HEK293 (cell line): Measurements from ENCODE around the gene RPL19.

Source experiments
- CTCF ChIA-PET: fragments of 350-600 bp; formaldehyde crosslinking; extraction: SDS; loops from one replicate; lab custom pipeline; 2021; ENCODE audit warnings: antibody characterized with exemption; lab: Yijun Ruan, JAX
- POLR2A ChIA-PET: fragments of 300-600 bp; formaldehyde crosslinking; extraction: SDS; loops from one replicate; lab custom pipeline; 2020; ENCODE audit warnings: antibody characterized with exemption, inconsistent platforms; lab: Yijun Ruan, JAX
- H3K27ac ChIP-seq: fragments of 200-500 bp; sonication (Bioruptor generic); 2 replicates; pipeline ENCODE4 v1.5.1; 2014; ENCODE audit warnings: low read depth, low read length, control low read depth, inconsistent platforms; ENCODE audit errors: extremely low read depth
- H3K36me3 ChIP-seq, 2 experiments: fragments of 200-500 bp in 1 of 2; sonication (Bioruptor generic) in 1 of 2; 1 replicate in 1 of 2; 2 replicates in 1 of 2; pipeline ENCODE4 v1.5.1; 2014 to 2017; ENCODE audit warnings: inconsistent platforms in 2 of 2, low read length in 2 of 2; ENCODE audit not compliant: control insufficient read depth in 2 of 2, insufficient read depth in 1 of 2
- H3K4me1 ChIP-seq: fragments of 200-500 bp; sonication (Bioruptor generic); 2 replicates; pipeline ENCODE4 v1.5.1; 2014; ENCODE audit warnings: mild to moderate bottlenecking, low read length, inconsistent platforms; ENCODE audit not compliant: control insufficient read depth, insufficient read depth
- H3K4me3 ChIP-seq: 2 replicates; pipeline ENCODE4 v1.5.1; 2011; ENCODE audit warnings: low read depth, mild to moderate bottlenecking, control low read depth, low read length, moderate library complexity
- H3K9me3 ChIP-seq: fragments of 200-500 bp; sonication (Bioruptor generic); 2 replicates; pipeline ENCODE4 v1.5.1; 2014; ENCODE audit warnings: low read depth, low read length, inconsistent platforms; ENCODE audit not compliant: control insufficient read depth, insufficient read depth
- EGR2 ChIP-seq: fragments of 450-650 bp; formaldehyde crosslinking; IDR thresholded peaks from 2 replicates; pipeline ENCODE4 v1.5.1; 2016; ENCODE audit warnings: low read depth, missing biosample characterization, missing genetic modification characterization
- GLIS2 ChIP-seq: fragments of 450-650 bp; formaldehyde crosslinking; IDR thresholded peaks from 2 replicates; pipeline ENCODE4 v1.5.1; 2016; ENCODE audit warnings: missing biosample characterization, missing genetic modification characterization
- KLF9 ChIP-seq: fragments of 450-650 bp; formaldehyde crosslinking; IDR thresholded peaks from 2 replicates; pipeline ENCODE4 v1.5.1; 2016; ENCODE audit warnings: missing biosample characterization, missing genetic modification characterization, low read depth
- PRDM1 ChIP-seq: fragments of 450-650 bp; formaldehyde crosslinking; IDR thresholded peaks from 2 replicates; pipeline ENCODE4; 2016; ENCODE audit warnings: missing biosample characterization, missing genetic modification characterization
- SCRT2 ChIP-seq: fragments of 450-650 bp; formaldehyde crosslinking; IDR thresholded peaks from 2 replicates; pipeline ENCODE4 v1.5.1; 2016; ENCODE audit warnings: missing biosample characterization, missing genetic modification characterization
- SP7 ChIP-seq: fragments of 450-650 bp; formaldehyde crosslinking; IDR thresholded peaks from 2 replicates; pipeline ENCODE4 v1.5.1; 2016; ENCODE audit warnings: missing biosample characterization, missing genetic modification characterization
- WT1 ChIP-seq: fragments of 450-650 bp; formaldehyde crosslinking; IDR thresholded peaks from 2 replicates; pipeline ENCODE4 v1.5.1; 2016; ENCODE audit warnings: missing biosample characterization, missing genetic modification characterization
- ZEB2 ChIP-seq: fragments of 450-650 bp; formaldehyde crosslinking; IDR thresholded peaks from 2 replicates; pipeline ENCODE4 v1.5.1; 2016; ENCODE audit warnings: missing biosample characterization, missing genetic modification characterization
- ZFP41 ChIP-seq: fragments of 450-650 bp; formaldehyde crosslinking; IDR thresholded peaks from 2 replicates; pipeline ENCODE4 v1.5.1; 2016; ENCODE audit warnings: missing biosample characterization, missing genetic modification characterization, borderline replicate concordance
- ZNF114 ChIP-seq: fragments of 450-650 bp; formaldehyde crosslinking; IDR thresholded peaks from 2 replicates; pipeline ENCODE4 v1.5.0; 2017; ENCODE audit warnings: missing biosample characterization, missing genetic modification characterization
- ZNF133 ChIP-seq: fragments of 450-650 bp; formaldehyde crosslinking; IDR thresholded peaks from 2 replicates; pipeline ENCODE4 v1.5.1; 2016; ENCODE audit warnings: missing biosample characterization, missing genetic modification characterization
- ZNF221 ChIP-seq: fragments of 450-650 bp; formaldehyde crosslinking; IDR thresholded peaks from 2 replicates; pipeline ENCODE4 v1.5.1; 2017; ENCODE audit warnings: missing biosample characterization, missing genetic modification characterization, borderline replicate concordance
- ZNF280D ChIP-seq: fragments of 450-650 bp; formaldehyde crosslinking; IDR thresholded peaks from 2 replicates; pipeline ENCODE4 v1.5.1; 2016; ENCODE audit warnings: missing biosample characterization, missing genetic modification characterization
- ZNF366 ChIP-seq: fragments of 450-650 bp; formaldehyde crosslinking; conservative IDR thresholded peaks from 2 replicates; pipeline ENCODE4 v1.5.1; 2016; ENCODE audit warnings: missing biosample characterization, missing genetic modification characterization
- ZNF426 ChIP-seq: fragments of 450-650 bp; formaldehyde crosslinking; IDR thresholded peaks from 2 replicates; pipeline ENCODE4 v1.5.1; 2017; ENCODE audit warnings: missing biosample characterization, missing genetic modification characterization, mild to moderate bottlenecking, inconsistent platforms, moderate library complexity
- ZNF473 ChIP-seq: fragments of 450-650 bp; formaldehyde crosslinking; IDR thresholded peaks from 2 replicates; pipeline ENCODE4 v1.5.1; 2017; ENCODE audit warnings: missing biosample characterization, missing genetic modification characterization
- ZNF549 ChIP-seq: fragments of 450-650 bp; IDR thresholded peaks from 2 replicates; pipeline ENCODE4 v1.5.1; 2018; ENCODE audit warnings: missing biosample characterization, missing genetic modification characterization, mild to moderate bottlenecking, inconsistent platforms, moderate library complexity
- ZNF596 ChIP-seq: fragments of 450-650 bp; IDR thresholded peaks from 2 replicates; pipeline ENCODE4 v1.5.0; 2018; ENCODE audit warnings: missing biosample characterization, mild to moderate bottlenecking, missing genetic modification characterization, moderate library complexity
- ZNF600 ChIP-seq: fragments of 450-650 bp; formaldehyde crosslinking; IDR thresholded peaks from 2 replicates; pipeline ENCODE4 v1.5.1; 2016; ENCODE audit warnings: missing biosample characterization, missing genetic modification characterization
- ZNF626 ChIP-seq: fragments of 450-650 bp; sonication (Bioruptor Pico); formaldehyde crosslinking; IDR thresholded peaks from 2 replicates; pipeline ENCODE4 v1.5.1; 2018; ENCODE audit warnings: missing biosample characterization, missing genetic modification characterization, inconsistent platforms
- ZNF692 ChIP-seq: fragments of 450-650 bp; formaldehyde crosslinking; IDR thresholded peaks from 2 replicates; pipeline ENCODE4 v1.5.1; 2016; ENCODE audit warnings: missing biosample characterization, missing genetic modification characterization
- ZNF707 ChIP-seq: fragments of 450-650 bp; formaldehyde crosslinking; IDR thresholded peaks from 2 replicates; pipeline ENCODE4 v1.5.1; 2016; ENCODE audit warnings: missing biosample characterization, missing genetic modification characterization
- ZNF76 ChIP-seq: fragments of 450-650 bp; formaldehyde crosslinking; IDR thresholded peaks from 2 replicates; pipeline ENCODE4; 2016; ENCODE audit warnings: low read depth, missing biosample characterization, missing genetic modification characterization, borderline replicate concordance
- ZNF777 ChIP-seq: fragments of 450-650 bp; formaldehyde crosslinking; IDR thresholded peaks from 2 replicates; pipeline ENCODE4 v1.5.1; 2017; ENCODE audit warnings: missing biosample characterization, missing genetic modification characterization, borderline replicate concordance
- ZNF791 ChIP-seq: fragments of 450-650 bp; formaldehyde crosslinking; IDR thresholded peaks from 2 replicates; pipeline ENCODE4 v1.5.1; 2016; ENCODE audit warnings: missing biosample characterization, missing genetic modification characterization
- ZSCAN4 ChIP-seq: fragments of 450-650 bp; formaldehyde crosslinking; IDR thresholded peaks from 2 replicates; pipeline ENCODE4 v1.5.1; 2017; ENCODE audit warnings: missing biosample characterization, missing genetic modification characterization
- ZXDB ChIP-seq: fragments of 450-650 bp; formaldehyde crosslinking; IDR thresholded peaks from 2 replicates; pipeline ENCODE4 v1.5.1; 2016; ENCODE audit warnings: missing biosample characterization, missing genetic modification characterization

The RPL19 gene

GRCh38 chr17:39171933-39172332 lies 28.1 kb upstream of the RPL19 start:
- POLR2A ChIA-PET = no interaction called here
- H3K27ac ChIP-seq = no peak overlapping the region

GRCh38 chr17:39173080-39173479 lies 27.0 kb upstream of the RPL19 start:
- ChIA-PET CTCF (interaction anchor here (0.5 to 6.8 kb wide), 9 partner anchors 9 to 291 kb away, joined by 3 to 183 read pairs (median 5); partner anchors contain the start of genes ARL5C and CACNB1), POLR2A (interaction anchor here (0.7 to 1.7 kb wide), 3 partner anchors 8 to 27 kb away, joined by 3 to 7 read pairs (median 4); partner anchors contain the start of gene RPL19)
- Histone ChIP-seq H3K4me3 (no peak overlapping the region), H3K9me3 (no peaks in the 10 kb centered on the region), H3K27ac (no peak overlapping the region), H3K36me3 (peaks cover 8 to 30% of the 10 kb centered on the region in 2 experiments; a peak in 2 of 3 replicates), H3K4me1 (no peaks in the 10 kb centered on the region)
- no peak for TF ChIP-seq ZNF692
- 0 out of 2 replicates have a peak, but pooled peaks have one; percentile 21 for TF ChIP-seq SCRT2 (tag by site-specific recombination)
- TF ChIP-seq GLIS2 = no peak
- TF ChIP-seq ZNF366 (tag by site-specific recombination) = no peak
- no peak for TF ChIP-seq ZNF473 (tag by site-specific recombination)
- TF ChIP-seq ZNF114 (tag by site-specific recombination) = no peak
- TF ChIP-seq WT1 (tag by site-specific recombination) = no peak
- no peak for TF ChIP-seq ZNF426 (tag by site-specific recombination)
- TF ChIP-seq ZNF221 (tag by site-specific recombination) = no peak
- no peak for TF ChIP-seq EGR2 (tag by site-specific recombination)
- TF ChIP-seq ZNF596 (tag by site-specific recombination) = no peak
- no peak for TF ChIP-seq ZNF626 (tag by site-specific recombination)
- TF ChIP-seq ZNF600 = peak; percentile 72

More at GRCh38 chr17:39171933-39172332, 28.1 kb upstream of the RPL19 start:
- CTCF ChIA-PET = interaction anchor here (0.5 to 2.5 kb wide), 6 partner anchors 18 to 1285 kb away, joined by 3 to 6 read pairs (median 4); no protein-coding TSS in a partner anchor
- Histone ChIP-seq H3K4me3 (no peak overlapping the region), H3K36me3 (peaks cover 0 to 19% of the 10 kb centered on the region in 2 experiments; a peak in 2 of 3 replicates), H3K4me1 (0 out of 2 replicates have a peak, but pooled peaks cover 3% of the 10 kb centered on the region), H3K9me3 (no peaks in the 10 kb centered on the region)
- TF ChIP-seq ZNF280D (tag by site-specific recombination) (no peak), ZXDB (tag by site-specific recombination) (no peak), ZEB2 (tag by site-specific recombination) (no peak), ZFP41 (tag by site-specific recombination) (no peak), ZNF426 (tag by site-specific recombination) (no peak), ZNF777 (tag by site-specific recombination) (no peak), ZNF133 (tag by site-specific recombination) (no peak), ZNF791 (no peak), ZNF549 (tag by site-specific recombination) (no peak), SP7 (no peak), ZNF707 (no peak), PRDM1 (tag by site-specific recombination) (no peak; the same call in 1 of the 2 replicates), ZNF76 (tag by site-specific recombination) (no peak), KLF9 (tag by site-specific recombination) (no peak), ZSCAN4 (no peak)
